ENCODE data around the gene NOSTRIN.
A peak's percentile ranks its signal among the peaks of the same experiment; 100 is the strongest.

NOSTRIN gene

DNA sequence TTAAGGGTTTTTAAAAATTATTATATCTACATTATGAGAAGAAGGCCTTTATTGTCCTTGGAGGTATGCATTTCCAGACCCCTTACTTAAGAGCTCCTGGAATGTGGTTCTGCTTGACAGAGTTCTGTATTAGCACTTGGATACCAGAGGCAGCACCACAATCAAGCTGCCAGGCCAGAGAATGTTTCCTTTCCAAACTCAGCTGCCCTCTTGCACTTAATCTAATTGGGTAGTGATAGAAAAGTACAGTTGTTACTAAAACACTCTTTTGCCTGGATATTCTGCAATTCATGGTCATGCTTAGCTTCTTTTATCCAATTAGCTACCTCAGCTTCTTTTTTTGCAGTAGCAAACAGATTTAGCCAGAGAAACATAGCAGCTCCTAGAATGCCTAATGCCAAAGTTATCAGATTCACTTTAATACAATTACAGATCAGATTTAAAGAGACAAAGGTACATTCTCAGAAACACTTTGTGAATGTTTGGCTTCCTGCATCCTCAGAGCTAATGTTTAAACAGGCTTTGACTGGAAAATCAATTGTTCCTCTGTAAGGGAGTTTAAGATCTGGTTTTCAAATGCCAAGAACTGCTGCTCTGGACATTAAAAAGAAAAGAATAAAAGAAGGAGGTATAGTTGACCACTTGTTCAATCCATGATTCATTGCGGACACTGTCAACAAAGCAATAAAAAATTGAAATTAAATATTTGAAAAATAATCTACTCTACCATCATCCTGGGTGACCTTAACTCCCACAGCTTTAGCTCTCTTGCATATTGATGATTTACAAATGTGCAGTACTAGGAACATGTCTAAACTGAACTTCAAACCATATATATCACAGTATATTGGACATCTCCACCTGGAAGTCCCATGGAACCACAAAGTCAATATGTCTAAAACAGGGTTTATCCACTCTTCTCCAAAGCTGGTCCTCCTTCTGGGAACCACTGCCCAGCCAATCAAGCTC lies 12.8 kb downstream of the NOSTRIN start:
- H3K27ac ChIP-seq, result no peak overlapping the region
- TF ChIP-seq, protein P1, sequence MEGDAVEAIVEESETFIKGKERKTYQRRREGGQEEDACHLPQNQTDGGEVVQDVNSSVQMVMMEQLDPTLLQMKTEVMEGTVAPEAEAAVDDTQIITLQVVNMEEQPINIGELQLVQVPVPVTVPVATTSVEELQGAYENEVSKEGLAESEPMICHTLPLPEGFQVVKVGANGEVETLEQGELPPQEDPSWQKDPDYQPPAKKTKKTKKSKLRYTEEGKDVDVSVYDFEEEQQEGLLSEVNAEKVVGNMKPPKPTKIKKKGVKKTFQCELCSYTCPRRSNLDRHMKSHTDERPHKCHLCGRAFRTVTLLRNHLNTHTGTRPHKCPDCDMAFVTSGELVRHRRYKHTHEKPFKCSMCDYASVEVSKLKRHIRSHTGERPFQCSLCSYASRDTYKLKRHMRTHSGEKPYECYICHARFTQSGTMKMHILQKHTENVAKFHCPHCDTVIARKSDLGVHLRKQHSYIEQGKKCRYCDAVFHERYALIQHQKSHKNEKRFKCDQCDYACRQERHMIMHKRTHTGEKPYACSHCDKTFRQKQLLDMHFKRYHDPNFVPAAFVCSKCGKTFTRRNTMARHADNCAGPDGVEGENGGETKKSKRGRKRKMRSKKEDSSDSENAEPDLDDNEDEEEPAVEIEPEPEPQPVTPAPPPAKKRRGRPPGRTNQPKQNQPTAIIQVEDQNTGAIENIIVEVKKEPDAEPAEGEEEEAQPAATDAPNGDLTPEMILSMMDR (conservative IDR thresholded peaks at IDR 0.05; ENCODE audit: low read depth), result no peak
- DNase-seq (ENCODE audit: low spot score), result no peak
- POLR2A ChIA-PET (ENCODE audit: low non-redundant PET), result no interaction called here
- CTCF ChIA-PET, result interaction anchor here (0.7 to 1.0 kb wide), 2 partner anchors 12 to 42 kb away, joined by 4 to 5 read pairs; no protein-coding TSS in a partner anchor

DNA sequence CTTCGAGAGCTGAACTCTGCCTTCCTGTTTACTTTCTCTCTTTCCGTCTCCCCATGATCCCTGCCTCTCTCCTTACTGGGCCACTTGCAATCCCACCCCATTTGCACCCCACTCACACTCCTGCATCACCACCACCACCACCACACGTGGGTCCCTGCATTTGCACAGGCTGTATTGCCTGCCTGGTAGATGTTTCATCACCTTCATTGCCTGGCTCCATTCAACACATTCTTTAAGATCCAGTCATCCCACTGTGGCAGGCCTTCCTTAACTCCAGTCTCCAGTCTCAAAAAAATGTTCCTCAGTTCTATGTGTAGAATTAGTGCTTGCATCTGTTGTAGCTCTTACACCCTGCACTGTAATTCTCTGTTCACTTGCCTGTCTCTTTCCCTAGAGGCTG lies 13.9 kb downstream of the NOSTRIN start:
- ChIA-PET POLR2A (ENCODE audit: low non-redundant PET) (no interaction called here), CTCF (interaction anchor here (1.0 kb wide), 1 partner anchor 43 kb away, joined by 5 read pairs; no protein-coding TSS in a partner anchor)
- TF ChIP-seq, protein P1 (conservative IDR thresholded peaks at IDR 0.05; ENCODE audit: low read depth), result no peak
- H3K27ac ChIP-seq, result no peak overlapping the region
- peak; percentile 42 for DNase-seq (ENCODE audit: low spot score)

DNA sequence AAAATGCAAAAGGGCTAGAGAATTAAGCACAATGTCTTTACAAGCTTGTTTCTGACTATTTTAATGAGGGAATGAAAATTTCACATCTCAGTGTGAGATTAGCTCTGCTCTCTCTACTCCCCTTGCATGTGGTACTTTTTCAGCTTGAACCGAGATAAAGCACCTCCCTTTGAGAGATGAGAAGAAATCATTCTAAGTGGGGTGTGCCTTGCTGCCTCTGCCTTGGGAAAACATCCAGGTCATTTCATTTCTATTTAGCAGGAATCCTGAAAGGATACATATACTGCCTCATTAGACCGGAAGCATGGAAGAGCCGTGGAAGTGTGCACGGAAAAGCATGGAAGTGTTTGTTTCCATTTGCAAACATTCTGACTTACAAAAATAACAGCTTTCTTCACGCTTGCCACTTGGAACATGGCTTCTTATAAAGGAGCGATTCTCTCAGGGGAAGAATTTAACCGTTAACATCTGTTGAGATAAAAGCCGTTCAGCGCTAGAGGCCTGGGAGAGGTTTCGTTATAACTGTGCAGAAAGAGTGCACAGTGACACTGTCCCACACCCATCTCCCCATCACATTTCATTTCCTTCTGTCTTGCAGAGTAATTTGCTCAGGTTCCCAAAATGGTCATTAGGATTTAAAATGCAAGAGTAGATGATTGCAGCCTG lies 16.7 kb downstream of the NOSTRIN start:
- no peak overlapping the region for H3K27ac ChIP-seq
- CTCF ChIA-PET, result no interaction called here
- POLR2A ChIA-PET (ENCODE audit: low non-redundant PET), result no interaction called here
- no peak for DNase-seq (ENCODE audit: low spot score)
- TF ChIP-seq, protein P1 (conservative IDR thresholded peaks at IDR 0.05; ENCODE audit: low read depth), result no peak

DNA sequence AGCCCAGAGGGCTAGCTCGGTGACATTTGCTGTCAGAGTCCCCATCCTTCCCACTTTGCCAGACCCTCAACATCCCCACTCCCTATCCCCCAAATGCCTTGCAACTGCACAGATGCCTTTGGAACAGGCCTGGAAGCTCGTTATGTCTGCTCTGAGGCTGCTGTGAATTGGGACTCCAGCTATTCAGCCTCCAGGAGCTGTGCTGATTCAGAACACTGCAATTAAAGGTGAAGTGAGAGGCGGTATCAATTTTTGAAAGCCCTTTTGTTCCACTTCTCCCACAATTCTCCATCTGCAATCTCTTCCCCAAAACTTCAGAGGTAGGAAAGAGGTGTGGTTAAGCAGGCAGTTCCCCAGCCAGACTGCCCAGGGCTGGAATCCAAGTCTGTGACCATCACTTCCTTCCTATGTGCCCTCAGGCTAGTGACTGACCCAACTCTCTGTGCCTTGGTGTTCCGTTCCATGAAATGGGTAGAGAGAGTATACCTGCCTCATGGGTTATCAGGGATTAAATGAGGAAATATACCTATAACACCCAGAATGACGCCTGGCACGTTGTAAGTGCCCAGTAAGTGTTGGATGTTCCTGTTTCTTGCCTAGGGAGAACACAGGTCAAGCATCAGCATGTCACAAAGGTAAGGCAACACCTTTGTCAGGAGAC lies 17.5 kb downstream of the NOSTRIN start:
- no peak overlapping the region for H3K27ac ChIP-seq
- ChIA-PET CTCF (no interaction called here), POLR2A (ENCODE audit: low non-redundant PET) (no interaction called here)
- no peak for DNase-seq (ENCODE audit: low spot score)
- TF ChIP-seq, protein P1 (conservative IDR thresholded peaks at IDR 0.05; ENCODE audit: low read depth), result no peak

DNA sequence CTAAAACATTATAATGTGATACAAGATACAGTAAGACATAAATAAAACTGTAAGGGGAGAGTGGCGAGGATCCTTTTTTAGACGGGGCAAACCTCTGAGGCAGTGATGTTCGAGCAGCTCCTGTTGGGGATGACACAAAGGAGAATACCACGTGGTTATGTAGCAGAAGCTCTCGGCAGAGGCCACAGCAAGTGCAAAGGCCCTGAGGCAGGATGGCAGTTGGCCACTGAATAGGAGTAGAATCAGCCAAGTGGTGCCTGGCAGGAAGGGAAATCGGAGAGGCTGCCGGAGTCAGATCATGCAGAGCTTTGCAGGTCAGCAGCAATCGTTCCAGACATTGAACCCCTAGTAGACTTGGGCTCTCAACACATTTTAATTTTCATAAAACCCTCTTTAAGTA lies 19.1 kb downstream of the NOSTRIN start:
- CTCF ChIA-PET, result no interaction called here
- H3K27ac ChIP-seq, result no peak overlapping the region
- TF ChIP-seq, protein P1 (conservative IDR thresholded peaks at IDR 0.05; ENCODE audit: low read depth), result no peak
- POLR2A ChIA-PET (ENCODE audit: low non-redundant PET), result no interaction called here
- no peak for DNase-seq (ENCODE audit: low spot score)

DNA sequence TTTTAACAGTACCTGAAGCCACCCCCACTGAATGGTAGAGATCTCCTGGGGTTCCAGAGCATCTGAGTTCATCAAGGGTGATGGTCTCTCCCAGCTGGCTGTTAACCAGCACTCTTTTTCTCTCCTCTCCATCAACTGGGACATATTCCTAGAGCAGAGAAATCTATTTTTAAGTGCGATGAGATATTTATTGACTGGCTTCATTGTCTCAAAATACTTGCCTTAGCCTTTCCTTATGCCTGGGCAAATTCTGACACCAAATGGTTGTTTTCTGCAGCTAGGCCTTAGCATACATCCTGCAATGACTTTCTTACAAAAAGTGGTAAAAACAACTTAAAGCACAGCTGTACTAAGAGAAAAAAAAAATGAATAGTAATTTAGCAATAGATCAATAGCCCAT lies 19.6 kb downstream of the NOSTRIN start:
- CTCF ChIA-PET, result no interaction called here
- POLR2A ChIA-PET (ENCODE audit: low non-redundant PET), result no interaction called here
- TF ChIP-seq, protein P1 (conservative IDR thresholded peaks at IDR 0.05; ENCODE audit: low read depth), result no peak
- no peak overlapping the region for H3K27ac ChIP-seq
- no peak for DNase-seq (ENCODE audit: low spot score)
